Renal cortex interstitium (tissue), 11 donors: ENCODE results near the gene KRT86. TPM values are rescaled to one million over a fixed set of nuclear protein-coding genes. Genes with fewer than 3 reads are reported as not detected.

Experiments
- DNase-seq, 11 donors: peaks; one replicate each; pipeline ENCODE4 v3.0.0-alpha.2; 2013; ENCODE audit warnings: low read depth in 9 of 11, low spot score in 4 of 11; ENCODE audit errors: extremely low read depth in 1 of 11
- polyA plus RNA-seq, 3 donors: library from polyadenylated mRNA; unstranded; fragments of 120-200 nt; gene quantifications; one replicate each; pipeline ENCODE4 v1.2.1, GENCODE V29; 2013; ENCODE audit not compliant: insufficient read length in 3 of 3

The KRT86 gene
- polyA plus RNA-seq, 3 donors = not detected

- DNase-seq = no peak
Observed at GRCh38 chr12:52321418-52321817, 47.0 kb downstream of the KRT86 start.

GRCh38 chr12:52322069-52322468 is 47.6 kb downstream of the KRT86 start:
- DNase-seq = no peak

- no peak for DNase-seq
Observed at GRCh38 chr12:52323001-52323400, 48.6 kb downstream of the KRT86 start.

GRCh38 chr12:52323416-52324152 is 49.1 kb downstream of the KRT86 start:
- DNase-seq = no peak

- DNase-seq = no peak
Observed at GRCh38 chr12:52324153-52324444, 49.7 kb downstream of the KRT86 start.

GRCh38 chr12:52327052-52327829 is 52.8 kb downstream of the KRT86 start:
- peak in 10 of 11 donors; percentile 43 to 73 (median 58) for DNase-seq

- DNase-seq = no peak
Observed at GRCh38 chr12:52327830-52328500, 53.5 kb downstream of the KRT86 start.

GRCh38 chr12:52331039-52331438 is 56.6 kb downstream of the KRT86 start:
- no peak for DNase-seq

GRCh38 chr12:52331833-52332232 is 57.4 kb downstream of the KRT86 start:
- no peak for DNase-seq

GRCh38 chr12:52332381-52332780 is 57.9 kb downstream of the KRT86 start:
- no peak for DNase-seq

- DNase-seq = no peak
Observed at GRCh38 chr12:52333321-52333720, 58.9 kb downstream of the KRT86 start.

GRCh38 chr12:52334185-52334584 is 59.7 kb downstream of the KRT86 start:
- DNase-seq = no peak

GRCh38 chr12:52335598-52336262 is 61.3 kb downstream of the KRT86 start:
- DNase-seq = no peak

GRCh38 chr12:52336641-52337040 is 62.2 kb downstream of the KRT86 start:
- DNase-seq = no peak

GRCh38 chr12:52337054-52337453 is 62.6 kb downstream of the KRT86 start:
- DNase-seq = no peak

GRCh38 chr12:52338241-52338960 is 64.0 kb downstream of the KRT86 start:
- DNase-seq = no peak

- DNase-seq = no peak
Observed at GRCh38 chr12:52341066-52341580, 66.7 kb downstream of the KRT86 start.

- no peak for DNase-seq
Observed at GRCh38 chr12:52342781-52343490, 68.5 kb downstream of the KRT86 start.
